Measurements from ENCODE around the gene TSFM.
A peak's percentile ranks its signal among the peaks of the same experiment; 100 is the strongest.

DNA sequence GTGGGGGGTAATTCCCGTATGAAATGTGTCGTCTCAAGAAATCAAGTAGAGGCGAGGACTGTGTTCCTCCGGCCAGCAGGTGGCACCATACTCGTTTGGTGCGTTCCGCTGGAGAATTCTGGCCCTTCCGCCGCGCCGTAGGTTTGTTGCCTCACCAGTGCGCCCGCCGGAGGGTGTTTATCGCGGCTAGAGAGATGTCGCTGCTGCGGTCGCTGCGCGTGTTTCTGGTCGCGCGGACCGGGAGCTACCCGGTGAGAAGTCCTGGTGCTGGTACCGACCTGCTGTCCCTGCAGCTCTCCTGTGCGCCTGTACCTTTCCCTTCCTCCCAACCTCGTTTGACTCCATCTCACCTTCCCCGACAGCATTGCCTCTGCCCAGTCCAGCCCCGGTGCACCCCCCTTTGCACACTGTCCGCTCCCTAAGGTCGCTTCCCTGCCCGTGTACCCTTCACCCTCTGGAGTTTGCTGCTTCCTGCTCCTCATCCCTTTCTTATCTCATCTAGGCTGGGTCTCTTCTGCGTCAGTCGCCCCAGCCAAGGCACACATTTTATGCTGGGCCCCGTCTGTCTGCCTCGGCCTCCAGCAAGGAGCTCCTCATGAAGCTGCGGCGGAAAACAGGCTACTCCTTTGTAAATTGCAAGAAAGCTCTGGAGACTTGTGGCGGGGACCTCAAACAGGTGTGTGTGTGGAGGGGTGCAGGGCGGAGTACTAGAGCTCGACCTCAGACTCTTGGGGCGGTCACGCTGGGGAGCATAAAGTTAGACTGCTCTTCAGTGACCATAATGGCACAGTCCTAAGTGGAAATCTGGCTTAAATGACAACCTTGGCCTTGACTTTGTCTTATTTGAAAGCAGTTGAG lies at the start of gene TSFM:
- peak; percentile 50 for TF ChIP-seq RAD21 (IDR thresholded peaks at IDR 0.05; ENCODE audit: low read length)
- TF ChIP-seq, protein P1, sequence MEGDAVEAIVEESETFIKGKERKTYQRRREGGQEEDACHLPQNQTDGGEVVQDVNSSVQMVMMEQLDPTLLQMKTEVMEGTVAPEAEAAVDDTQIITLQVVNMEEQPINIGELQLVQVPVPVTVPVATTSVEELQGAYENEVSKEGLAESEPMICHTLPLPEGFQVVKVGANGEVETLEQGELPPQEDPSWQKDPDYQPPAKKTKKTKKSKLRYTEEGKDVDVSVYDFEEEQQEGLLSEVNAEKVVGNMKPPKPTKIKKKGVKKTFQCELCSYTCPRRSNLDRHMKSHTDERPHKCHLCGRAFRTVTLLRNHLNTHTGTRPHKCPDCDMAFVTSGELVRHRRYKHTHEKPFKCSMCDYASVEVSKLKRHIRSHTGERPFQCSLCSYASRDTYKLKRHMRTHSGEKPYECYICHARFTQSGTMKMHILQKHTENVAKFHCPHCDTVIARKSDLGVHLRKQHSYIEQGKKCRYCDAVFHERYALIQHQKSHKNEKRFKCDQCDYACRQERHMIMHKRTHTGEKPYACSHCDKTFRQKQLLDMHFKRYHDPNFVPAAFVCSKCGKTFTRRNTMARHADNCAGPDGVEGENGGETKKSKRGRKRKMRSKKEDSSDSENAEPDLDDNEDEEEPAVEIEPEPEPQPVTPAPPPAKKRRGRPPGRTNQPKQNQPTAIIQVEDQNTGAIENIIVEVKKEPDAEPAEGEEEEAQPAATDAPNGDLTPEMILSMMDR (conservative IDR thresholded peaks at IDR 0.05; ENCODE audit: low read depth, low read length) = peak; percentile 97
- TF ChIP-seq CEBPB (IDR thresholded peaks at IDR 0.05; ENCODE audit: low read depth, low read length) = peak; percentile 97
- TF ChIP-seq, protein P2, sequence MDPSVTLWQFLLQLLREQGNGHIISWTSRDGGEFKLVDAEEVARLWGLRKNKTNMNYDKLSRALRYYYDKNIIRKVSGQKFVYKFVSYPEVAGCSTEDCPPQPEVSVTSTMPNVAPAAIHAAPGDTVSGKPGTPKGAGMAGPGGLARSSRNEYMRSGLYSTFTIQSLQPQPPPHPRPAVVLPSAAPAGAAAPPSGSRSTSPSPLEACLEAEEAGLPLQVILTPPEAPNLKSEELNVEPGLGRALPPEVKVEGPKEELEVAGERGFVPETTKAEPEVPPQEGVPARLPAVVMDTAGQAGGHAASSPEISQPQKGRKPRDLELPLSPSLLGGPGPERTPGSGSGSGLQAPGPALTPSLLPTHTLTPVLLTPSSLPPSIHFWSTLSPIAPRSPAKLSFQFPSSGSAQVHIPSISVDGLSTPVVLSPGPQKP (IDR thresholded peaks at IDR 0.05; ENCODE audit: borderline replicate concordance, low read depth, low read length) = no peak
- TF ChIP-seq SMC3 (IDR thresholded peaks at IDR 0.05; ENCODE audit: low read depth, low read length) = peak; percentile 49; the same call in 1 of the 2 replicates
- TF ChIP-seq POLR2A (IDR thresholded peaks at IDR 0.05; ENCODE audit: low read depth, low read length) = peak; percentile 61
- no peak for TF ChIP-seq RFX5 (IDR thresholded peaks at IDR 0.05; ENCODE audit: low read depth, low read length)
- no peak for TF ChIP-seq FOS (IDR thresholded peaks at IDR 0.05; ENCODE audit: low read depth, low read length)
- TF ChIP-seq BHLHE40 (IDR thresholded peaks at IDR 0.05; ENCODE audit: low read depth, low read length) = peak; percentile 20; the same call in 1 of the 2 replicates
- TF ChIP-seq MXI1 (IDR thresholded peaks at IDR 0.05; ENCODE audit: borderline replicate concordance, low read depth, low read length) = peak; percentile 84
